CD4-positive, alpha-beta T cell treated with Interleukin-12 subunit alpha and Interleukin-12 subunit beta, for 1 hour (primary cell): Measurements from ENCODE around the gene CYP3A5.

Source experiments
- DNase-seq: peaks from one replicate; pipeline ENCODE4 v3.0.0-alpha.2; 2020

CYP3A5 gene

DNA sequence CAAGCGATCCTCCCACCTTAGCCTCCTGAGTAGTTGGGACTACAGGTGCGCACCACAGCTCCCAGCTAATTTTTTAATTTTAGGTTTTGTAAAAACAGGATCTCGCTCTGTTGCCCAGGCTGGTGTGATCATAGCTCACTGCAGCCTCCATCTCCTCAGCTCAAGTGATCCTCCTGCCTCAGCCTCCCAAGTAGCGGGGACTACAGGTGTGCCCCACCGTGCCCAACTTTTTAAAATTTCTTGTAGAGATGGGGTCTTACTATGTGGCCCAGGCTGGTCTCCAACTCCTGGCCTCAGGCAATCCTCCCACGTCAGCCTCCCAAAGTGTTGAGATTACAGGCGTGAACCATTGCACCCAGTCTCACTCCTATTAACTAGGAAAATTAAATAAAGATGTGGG is 74.3 kb downstream of the CYP3A5 start:
- DNase-seq: no peak

DNA sequence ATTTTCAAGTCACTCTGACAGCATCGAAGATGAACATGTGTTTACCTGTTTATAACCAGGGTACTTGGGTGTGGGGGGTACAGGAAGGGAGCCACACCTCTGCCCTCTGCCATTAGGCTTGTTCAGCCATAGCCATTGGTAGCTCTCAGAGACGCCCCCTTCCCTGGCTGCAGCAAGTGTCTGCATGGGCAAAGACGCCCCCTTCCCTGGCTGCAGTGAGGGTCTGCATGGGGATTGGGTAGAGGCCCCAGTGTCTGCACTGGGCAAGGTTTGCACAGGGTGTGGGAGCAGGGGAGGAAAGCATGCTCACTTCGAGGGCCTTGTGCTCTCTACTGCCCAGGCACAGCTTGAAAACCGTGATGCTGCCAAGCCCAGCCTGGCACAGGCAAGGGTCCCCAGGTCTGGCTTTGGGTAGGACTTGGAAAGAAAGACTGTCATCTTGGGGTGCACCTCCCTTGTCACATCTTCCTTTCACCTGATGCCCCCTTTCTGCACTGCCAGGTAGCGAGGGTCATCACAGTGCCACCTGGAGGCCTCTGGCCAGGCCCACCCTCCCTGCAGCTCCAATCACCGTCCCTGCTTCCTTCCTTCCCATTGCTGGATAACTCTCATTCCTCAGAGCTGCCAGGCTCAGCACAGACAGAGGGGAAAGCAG is 78.0 kb downstream of the CYP3A5 start:
- no peak for DNase-seq

DNA sequence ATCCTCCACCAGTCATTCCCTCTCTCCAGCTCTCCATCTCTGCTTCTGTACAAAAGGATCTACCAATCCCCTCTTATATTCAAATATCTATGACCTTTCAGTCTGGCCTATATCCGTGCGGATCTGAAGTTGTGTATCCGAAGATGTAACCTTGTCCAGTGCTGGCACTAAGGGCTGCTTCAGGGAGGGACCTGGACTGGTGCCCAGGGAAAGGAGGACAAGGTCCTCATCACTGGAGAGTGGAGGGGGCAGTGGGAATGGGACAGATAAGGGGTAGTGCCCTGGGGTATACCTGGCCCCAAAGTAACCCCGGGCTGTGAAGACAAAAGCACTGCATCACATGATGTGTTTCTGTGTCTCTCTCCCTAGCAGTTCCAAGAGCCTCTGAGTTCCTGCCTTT is 80.0 kb downstream of the CYP3A5 start:
- DNase-seq: no peak
